ENCODE measurements around the gene DYDC1.

DNA sequence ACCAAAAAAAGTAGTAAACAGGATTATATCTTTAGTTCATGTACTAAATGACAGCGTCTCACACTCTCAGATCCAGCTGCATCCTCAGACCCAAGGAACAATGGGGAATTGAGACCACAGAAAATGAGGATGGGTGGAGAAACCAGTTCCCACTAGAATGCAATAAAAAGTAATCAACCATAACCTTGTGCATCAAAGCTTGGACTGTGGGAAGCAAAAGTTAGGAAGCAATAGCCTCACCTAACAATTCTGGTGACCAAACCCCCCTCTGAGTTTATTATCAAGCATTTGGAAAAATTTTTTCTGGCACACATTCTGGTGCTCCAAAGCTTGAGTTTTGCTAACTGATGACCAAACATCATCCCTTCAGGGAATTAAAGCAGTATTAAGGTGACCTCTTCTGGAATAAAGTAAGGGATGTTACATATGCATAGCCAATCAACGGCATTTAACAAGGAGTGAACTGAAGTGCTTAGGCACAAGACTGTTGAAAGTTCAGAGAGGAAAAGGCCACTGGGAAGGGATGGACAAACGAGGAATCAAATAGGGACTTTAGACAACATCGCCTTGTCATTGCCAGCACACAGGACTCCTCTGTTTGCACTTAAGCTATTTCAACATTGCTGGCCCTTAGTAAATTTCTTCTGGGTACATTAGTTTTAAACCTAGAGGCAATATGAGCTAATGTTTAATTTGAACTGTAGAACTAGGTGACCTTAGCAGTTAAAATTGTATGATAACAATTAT lies 65.9 kb downstream of the DYDC1 start:
- TF ChIP-seq, protein P1, sequence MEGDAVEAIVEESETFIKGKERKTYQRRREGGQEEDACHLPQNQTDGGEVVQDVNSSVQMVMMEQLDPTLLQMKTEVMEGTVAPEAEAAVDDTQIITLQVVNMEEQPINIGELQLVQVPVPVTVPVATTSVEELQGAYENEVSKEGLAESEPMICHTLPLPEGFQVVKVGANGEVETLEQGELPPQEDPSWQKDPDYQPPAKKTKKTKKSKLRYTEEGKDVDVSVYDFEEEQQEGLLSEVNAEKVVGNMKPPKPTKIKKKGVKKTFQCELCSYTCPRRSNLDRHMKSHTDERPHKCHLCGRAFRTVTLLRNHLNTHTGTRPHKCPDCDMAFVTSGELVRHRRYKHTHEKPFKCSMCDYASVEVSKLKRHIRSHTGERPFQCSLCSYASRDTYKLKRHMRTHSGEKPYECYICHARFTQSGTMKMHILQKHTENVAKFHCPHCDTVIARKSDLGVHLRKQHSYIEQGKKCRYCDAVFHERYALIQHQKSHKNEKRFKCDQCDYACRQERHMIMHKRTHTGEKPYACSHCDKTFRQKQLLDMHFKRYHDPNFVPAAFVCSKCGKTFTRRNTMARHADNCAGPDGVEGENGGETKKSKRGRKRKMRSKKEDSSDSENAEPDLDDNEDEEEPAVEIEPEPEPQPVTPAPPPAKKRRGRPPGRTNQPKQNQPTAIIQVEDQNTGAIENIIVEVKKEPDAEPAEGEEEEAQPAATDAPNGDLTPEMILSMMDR (IDR thresholded peaks at IDR 0.05), result no peak
- TF ChIP-seq POLR2A (IDR thresholded peaks at IDR 0.05), result no peak
